Measurements from ENCODE around the gene PIK3C2B.
"Not testable (repeated sequence)": the region's sequence is repeated elsewhere in the genome, so short reads cannot be mapped to it uniquely, and the experiment has no call there.

Gene PIK3C2B, protein sequence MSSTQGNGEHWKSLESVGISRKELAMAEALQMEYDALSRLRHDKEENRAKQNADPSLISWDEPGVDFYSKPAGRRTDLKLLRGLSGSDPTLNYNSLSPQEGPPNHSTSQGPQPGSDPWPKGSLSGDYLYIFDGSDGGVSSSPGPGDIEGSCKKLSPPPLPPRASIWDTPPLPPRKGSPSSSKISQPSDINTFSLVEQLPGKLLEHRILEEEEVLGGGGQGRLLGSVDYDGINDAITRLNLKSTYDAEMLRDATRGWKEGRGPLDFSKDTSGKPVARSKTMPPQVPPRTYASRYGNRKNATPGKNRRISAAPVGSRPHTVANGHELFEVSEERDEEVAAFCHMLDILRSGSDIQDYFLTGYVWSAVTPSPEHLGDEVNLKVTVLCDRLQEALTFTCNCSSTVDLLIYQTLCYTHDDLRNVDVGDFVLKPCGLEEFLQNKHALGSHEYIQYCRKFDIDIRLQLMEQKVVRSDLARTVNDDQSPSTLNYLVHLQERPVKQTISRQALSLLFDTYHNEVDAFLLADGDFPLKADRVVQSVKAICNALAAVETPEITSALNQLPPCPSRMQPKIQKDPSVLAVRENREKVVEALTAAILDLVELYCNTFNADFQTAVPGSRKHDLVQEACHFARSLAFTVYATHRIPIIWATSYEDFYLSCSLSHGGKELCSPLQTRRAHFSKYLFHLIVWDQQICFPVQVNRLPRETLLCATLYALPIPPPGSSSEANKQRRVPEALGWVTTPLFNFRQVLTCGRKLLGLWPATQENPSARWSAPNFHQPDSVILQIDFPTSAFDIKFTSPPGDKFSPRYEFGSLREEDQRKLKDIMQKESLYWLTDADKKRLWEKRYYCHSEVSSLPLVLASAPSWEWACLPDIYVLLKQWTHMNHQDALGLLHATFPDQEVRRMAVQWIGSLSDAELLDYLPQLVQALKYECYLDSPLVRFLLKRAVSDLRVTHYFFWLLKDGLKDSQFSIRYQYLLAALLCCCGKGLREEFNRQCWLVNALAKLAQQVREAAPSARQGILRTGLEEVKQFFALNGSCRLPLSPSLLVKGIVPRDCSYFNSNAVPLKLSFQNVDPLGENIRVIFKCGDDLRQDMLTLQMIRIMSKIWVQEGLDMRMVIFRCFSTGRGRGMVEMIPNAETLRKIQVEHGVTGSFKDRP (N-terminal part only)

DNA sequence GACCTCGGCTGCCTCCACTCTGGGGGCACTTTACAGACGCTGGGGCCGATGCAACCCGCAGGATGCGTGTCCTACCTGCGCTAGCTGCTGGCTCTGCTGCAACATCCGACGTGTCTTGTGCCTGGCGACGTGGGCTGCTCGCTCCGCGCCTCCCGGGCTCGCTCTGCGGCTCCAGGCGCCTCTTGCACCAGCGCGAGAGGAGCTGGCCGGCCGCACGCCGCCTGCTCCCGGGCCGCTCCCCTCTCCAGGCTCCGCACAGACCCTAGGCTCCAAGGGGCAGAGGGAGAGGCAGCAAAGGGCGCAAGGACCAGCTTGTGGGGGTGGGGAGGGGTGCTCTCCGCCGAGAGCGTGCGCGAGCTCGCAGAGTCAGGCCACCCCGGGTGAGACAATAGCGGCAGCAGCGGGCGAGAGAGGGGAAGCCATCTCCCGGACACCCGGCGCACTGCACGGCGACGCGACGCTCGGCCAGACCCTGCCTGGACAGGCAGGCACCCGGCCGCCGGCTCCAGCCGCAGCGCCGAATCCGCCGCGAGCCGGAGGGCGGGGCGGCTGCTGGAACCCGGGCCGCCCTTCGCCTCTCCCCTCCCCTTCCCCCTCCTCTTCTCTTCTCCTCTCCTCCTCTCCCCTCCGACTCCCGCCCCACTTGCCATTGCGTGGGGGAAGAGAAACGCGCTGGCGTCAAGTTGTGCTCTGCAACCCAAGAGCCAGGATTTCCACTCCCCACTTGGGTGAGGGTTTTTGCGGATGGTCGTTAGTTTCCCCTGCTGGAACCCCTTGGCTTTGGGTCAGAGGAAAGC, at the start of gene PIK3C2B:
TSS of gene PIK3C2B (minus strand) at position 525 of the 797 bp plus-strand sequence. CDS start 25,003 bp downstream, outside the sequence.
- FAIRE-seq (no peak), DNase-seq (ENCODE audit: insufficient read length, low spot score) (peak; percentile 86)
- TF ChIP-seq POLR2A (IDR thresholded peaks at IDR 0.05; ENCODE audit: low read depth, low read length) = peak; percentile 76

DNA sequence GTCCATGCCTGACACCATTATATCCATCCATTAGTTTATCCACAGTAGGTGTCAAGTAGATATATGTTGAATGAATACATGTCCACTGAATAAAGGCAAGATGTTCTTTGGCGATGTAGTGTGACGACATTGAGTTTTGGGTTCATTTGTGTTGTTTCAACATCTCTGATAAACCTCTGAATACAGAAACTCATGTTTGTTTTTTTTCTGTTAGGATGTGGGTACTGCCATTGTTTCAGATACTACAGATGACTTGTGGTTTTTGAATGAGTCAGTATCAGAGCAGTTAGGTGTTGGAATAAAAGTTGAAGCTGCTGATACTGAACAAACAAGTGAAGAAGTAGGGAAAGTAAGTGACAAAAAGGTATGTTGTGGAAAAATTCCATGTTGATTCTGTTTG, 49.7 kb upstream of the PIK3C2B start:
- DNase-seq (ENCODE audit: insufficient read length, low spot score) = no peak
- FAIRE-seq = peak; percentile 89
- TF ChIP-seq POLR2A (IDR thresholded peaks at IDR 0.05; ENCODE audit: low read depth, low read length) = no peak

DNA sequence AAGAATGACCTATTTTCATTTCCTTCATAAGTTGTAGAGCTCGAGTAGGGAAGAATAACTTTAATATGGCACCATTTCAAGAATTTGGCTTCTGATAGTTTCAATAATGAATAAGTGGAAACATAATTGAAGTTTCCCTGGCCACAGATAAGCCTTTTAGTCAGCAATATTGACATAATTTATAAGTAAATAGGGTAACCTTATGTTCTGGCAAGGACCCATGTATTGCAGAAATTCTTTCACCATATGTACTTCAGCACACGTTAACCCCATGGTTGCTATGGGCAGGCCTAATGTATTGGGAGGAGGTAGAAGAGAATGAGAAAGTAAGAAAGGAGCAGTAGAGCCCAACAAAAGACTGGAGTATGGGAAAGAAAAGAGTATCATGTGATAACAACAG, 47.0 kb upstream of the PIK3C2B start:
- no peak for TF ChIP-seq POLR2A (IDR thresholded peaks at IDR 0.05; ENCODE audit: low read depth, low read length)
- DNase-seq (ENCODE audit: insufficient read length, low spot score) = no peak

DNA sequence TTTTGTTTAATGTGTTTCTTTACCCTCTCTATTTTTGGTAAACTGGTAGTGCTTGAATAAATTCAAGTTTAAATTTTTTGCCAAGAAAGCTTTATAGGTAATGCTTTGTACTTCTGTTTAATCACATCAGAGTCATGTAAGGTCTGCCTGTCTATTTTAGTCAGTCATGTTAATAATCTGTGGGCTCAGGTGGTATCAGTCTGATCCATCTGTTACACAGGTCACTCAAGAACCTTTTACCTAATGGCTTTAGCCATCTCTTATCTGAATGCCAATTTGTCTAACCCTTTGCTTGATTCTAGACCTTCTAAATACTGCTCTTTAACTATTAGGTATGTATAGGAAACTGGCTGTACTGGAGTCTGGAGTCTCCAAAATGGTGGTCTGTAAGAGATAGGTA, 38.2 kb upstream of the PIK3C2B start:
- FAIRE-seq (no peak), DNase-seq (ENCODE audit: insufficient read length, low spot score) (no peak)
- TF ChIP-seq POLR2A (IDR thresholded peaks at IDR 0.05; ENCODE audit: low read depth, low read length) = no peak

More for the DNA sequence above, 47.0 kb upstream of the PIK3C2B start:
- no peak for FAIRE-seq

DNA sequence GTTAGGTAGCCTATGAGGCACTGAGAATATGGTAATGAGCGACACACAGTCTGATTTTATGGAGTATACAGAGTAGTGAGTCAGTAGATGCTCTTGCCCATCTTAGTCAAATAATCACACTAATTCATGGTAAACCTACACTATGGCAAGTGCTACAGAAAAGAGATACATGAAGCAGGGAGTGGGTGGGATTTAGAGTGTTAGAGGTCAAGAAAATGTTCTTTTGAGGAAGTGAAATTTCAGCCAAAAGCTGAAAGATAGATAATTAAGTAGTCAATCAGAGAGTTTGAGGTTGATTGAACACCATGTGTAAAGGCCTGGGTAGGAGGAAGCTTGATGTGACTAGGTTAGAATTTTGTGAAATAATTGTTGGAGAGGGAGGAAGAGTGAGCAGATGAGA, 36.3 kb upstream of the PIK3C2B start:
- no peak for DNase-seq (ENCODE audit: insufficient read length, low spot score)
- no peak for TF ChIP-seq POLR2A (IDR thresholded peaks at IDR 0.05; ENCODE audit: low read depth, low read length)
- FAIRE-seq = no peak

DNA sequence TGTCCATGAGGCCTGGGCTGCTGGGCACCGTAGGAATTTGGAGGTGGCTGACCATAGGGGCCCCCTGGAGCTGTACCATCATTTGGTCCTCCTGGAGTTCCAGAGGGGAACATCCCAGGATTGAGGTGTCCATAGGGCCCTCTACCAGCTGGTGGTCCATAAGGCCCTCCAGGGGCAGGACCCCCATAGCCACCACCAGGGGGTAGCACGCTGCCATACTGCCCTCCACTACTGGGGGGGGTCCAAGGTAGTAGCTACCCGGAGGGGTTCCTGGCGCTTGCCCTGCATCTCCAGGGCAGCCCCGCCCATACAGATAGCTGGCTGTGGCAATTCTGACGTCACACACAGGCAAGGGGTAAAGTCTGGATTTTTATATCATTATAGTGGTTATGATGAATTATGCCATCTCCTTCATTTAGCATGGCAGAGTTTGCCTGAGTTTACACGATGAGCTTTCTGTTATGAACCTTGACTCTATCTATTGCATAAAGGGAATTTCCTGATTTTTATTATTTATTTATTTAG, 34.8 kb upstream of the PIK3C2B start:
- DNase-seq (ENCODE audit: insufficient read length, low spot score) = no peak
- no peak for FAIRE-seq
- TF ChIP-seq POLR2A (IDR thresholded peaks at IDR 0.05; ENCODE audit: low read depth, low read length) = no peak

DNA sequence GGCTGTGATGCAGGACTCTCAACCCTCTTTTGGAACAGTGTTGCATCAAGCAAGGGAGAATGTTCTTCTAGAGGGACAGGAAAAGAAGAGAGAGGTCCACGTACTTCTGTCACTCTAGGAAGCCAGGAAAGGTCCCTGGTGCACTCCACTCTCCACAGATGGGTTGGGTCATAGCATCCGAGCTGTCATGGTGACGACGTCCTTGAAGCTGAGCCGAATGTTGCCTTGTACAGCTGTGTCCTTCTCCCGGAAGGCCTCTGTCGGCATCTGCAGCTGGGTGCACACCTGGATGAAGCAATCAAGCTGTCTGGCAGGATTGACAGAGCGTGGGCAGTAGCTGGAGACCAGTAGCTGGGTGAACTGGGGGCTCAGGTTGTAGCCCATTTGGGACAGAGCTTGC, 34.1 kb upstream of the PIK3C2B start:
- no peak for TF ChIP-seq POLR2A (IDR thresholded peaks at IDR 0.05; ENCODE audit: low read depth, low read length)
- DNase-seq (ENCODE audit: insufficient read length, low spot score) (no peak), FAIRE-seq (no peak)

DNA sequence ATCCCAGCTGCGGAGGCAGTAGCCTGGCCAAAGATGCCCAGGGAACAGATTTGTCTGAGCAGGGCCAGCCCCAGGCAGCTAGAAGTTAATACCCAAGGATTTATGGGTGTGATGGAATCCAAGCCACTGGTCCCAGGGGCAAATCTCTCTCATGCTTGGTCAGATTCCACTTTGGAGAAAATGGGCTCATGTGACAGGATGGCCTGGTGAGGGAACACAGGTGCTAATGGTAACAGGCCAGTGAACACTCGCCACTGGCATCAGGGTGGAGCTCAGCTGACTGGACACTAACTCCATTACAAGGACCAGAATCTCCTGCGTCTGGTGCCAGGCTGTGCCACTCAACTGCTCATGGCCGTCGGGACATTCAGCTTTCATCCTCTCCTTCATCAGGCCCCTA, 33.6 kb upstream of the PIK3C2B start:
- FAIRE-seq = no peak
- TF ChIP-seq POLR2A (IDR thresholded peaks at IDR 0.05; ENCODE audit: low read depth, low read length) = no peak
- DNase-seq (ENCODE audit: insufficient read length, low spot score) = no peak

DNA sequence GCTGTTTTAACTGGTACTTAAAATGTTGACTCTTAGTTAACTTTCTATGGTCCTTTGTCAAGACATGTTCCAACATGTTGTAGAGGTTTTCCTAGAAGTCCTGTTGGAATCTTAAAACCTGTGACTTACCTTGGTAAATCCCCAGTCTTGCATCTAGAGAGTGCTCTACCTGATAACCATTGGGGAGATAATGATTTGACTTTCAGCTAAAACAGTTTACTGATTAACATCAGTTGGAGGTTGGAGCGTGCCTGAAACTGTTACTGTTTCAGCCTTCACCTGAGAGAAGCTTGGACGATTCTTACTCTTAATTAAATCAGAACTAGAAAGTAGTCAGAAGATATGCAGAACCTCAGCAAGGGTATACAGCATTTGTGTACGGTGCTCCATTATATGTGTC, 30.4 kb upstream of the PIK3C2B start:
- DNase-seq (ENCODE audit: insufficient read length, low spot score) (no peak), FAIRE-seq (no peak)
- no peak for TF ChIP-seq POLR2A (IDR thresholded peaks at IDR 0.05; ENCODE audit: low read depth, low read length)

DNA sequence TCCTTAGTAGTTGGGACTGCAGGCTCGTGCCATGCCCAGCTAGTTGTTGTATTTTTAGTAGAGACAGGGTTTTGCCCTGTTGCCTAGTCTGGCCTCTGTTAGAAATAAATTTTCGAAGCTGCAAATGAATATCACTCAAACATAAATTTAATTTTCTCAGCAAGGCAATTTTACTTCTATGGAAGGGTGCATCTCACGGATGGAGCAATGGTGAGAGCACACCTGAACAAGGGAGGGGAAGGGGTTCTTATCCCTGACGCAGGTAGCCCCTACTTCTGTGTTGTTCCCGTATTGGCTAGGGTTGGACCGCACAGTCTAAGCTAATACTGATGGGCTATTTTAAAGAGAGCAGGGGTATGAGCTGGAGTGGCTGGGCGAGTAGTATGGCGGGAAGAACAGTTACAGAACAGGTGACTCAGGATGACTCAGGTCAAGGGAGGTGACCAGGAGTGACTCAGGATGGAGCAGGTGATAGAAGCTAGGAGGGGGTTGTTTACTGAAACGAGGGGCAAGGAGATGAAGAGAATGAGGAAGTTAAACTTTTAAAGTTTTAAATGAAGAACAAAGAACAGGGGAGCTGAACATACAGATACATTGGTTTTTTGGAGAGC, 29.1 kb upstream of the PIK3C2B start:
- DNase-seq (ENCODE audit: insufficient read length, low spot score) = no peak
- no peak for TF ChIP-seq POLR2A (IDR thresholded peaks at IDR 0.05; ENCODE audit: low read depth, low read length)
- FAIRE-seq = no peak

DNA sequence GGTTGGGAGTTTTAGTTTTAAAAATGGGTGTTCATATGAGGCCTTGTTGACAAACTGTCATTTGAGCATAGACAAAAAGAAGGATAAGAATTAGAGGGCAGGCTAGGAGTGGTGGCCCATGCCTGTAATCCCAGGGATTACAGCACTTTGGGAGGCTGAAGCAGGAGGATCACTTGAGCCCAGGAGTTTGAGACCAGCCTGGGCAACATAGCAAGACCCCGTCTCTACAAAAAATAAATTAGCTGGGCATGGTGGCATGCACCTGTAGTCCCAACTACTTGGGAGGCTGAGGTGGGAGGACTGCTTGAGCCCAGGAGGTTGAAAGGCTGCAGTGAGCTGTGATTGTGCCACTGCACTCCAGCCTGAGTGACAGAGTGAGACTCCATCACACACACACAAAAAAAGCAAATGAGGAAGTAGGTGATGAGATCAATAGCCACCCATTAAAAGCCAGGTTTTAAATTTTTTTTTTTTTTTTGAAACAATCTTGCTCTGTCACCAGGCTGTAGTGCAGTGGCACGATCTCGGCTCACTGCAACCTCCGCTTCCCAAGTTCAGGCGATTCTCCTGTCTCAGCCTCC, 27.4 kb upstream of the PIK3C2B start:
- FAIRE-seq; DNase-seq (ENCODE audit: insufficient read length, low spot score): not testable (repeated sequence)
